Spleen (tissue), 7 donors: ENCODE results near the gene ADAMTS1.

Experiments
- CTCF ChIP-seq, 11 experiments: fragments of 200-600 bp in 7 of 11; fragments of 450-650 bp in 4 of 11; sonication (generic) in 4 of 11; IDR thresholded peaks in 8 of 11; conservative IDR thresholded peaks in 3 of 11; 1 replicate in 7 of 11; 2 replicates in 4 of 11; pipeline versions ENCODE4 v1.4.0 to v1.8.0; 2016 to 2021; ENCODE audit warnings: antibody characterized with exemption in 11 of 11, inconsistent platforms in 4 of 11, mild to moderate bottlenecking in 1 of 11
- POLR2A ChIP-seq, 3 donors: fragments of 450-650 bp; IDR thresholded peaks; one replicate each; pipeline ENCODE4 v1.5.1; 2017; ENCODE audit warnings: antibody characterized with exemption in 3 of 3, mild to moderate bottlenecking in 1 of 3
- POLR2AphosphoS5 ChIP-seq, 3 donors: sonication (generic); formaldehyde crosslinking; IDR thresholded peaks; one replicate each; pipeline ENCODE4 v1.5.1; 2017; ENCODE audit warnings: antibody characterized with exemption in 3 of 3
- donor health status: DM: no; HTN: no; CAD: no; lungs with moderate emphysema.
- donor health status: DM: no; HTN: no; CAD: no.
- donor health status: DM: no; HTN: no; CAD: no.

GRCh38 chr21:26877018-26877417, 31.8 kb upstream of the ADAMTS1 start:
- TF ChIP-seq POLR2A (IDR thresholded peaks at IDR 0.05) (no peak), POLR2AphosphoS5 (IDR thresholded peaks at IDR 0.05) (no peak), CTCF (IDR thresholded peaks at IDR 0.05 in 8 of 11, conservative IDR thresholded peaks at IDR 0.05 in 3 of 11) (no peak)
